Activated T-helper 1 cell treated with anti-CD3 and anti-CD28 coated beads, Interleukin-12 subunit alpha, Interleukin-12 subunit beta, Interleukin-2, Interleukin-4 antibody, amounts not matched to agents 30 ng/mL and 10 ng/mL and 1 ng/mL, durations not matched to agents 14 hours and 24 hours and 36 hours (primary cell): ENCODE results near the gene UBE2E3. TPM values are rescaled to one million over a fixed set of nuclear protein-coding genes. Genes with fewer than 3 reads are reported as not detected.

Experiments used
- DNase-seq: peaks from one replicate; pipeline ENCODE4 v3.0.0; 2021; ENCODE audit warnings: low spot score
- H3K27ac Mint-ChIP-seq: one replicate; pipeline ENCODE4 v1.8.0; 2021; ENCODE audit warnings: mild to moderate bottlenecking, mixed read lengths
- H3K27me3 Mint-ChIP-seq: one replicate; pipeline ENCODE4 v1.8.0; 2022; ENCODE audit warnings: mild to moderate bottlenecking, moderate library complexity, mixed read lengths; ENCODE audit not compliant: insufficient read depth
- H3K36me3 Mint-ChIP-seq: one replicate; pipeline ENCODE4 v1.8.0; 2021; ENCODE audit warnings: low read depth, mixed read lengths
- H3K4me1 Mint-ChIP-seq: one replicate; pipeline ENCODE4 v1.8.0; 2021; ENCODE audit warnings: low read depth, mixed read lengths
- H3K4me3 Mint-ChIP-seq: one replicate; pipeline ENCODE4 v1.8.0; 2021; ENCODE audit warnings: mild to moderate bottlenecking, moderate library complexity, mixed read lengths
- H3K9me3 Mint-ChIP-seq: one replicate; pipeline ENCODE4 v1.8.0; 2021; ENCODE audit warnings: mixed read lengths
- intact Hi-C: fragments of 100-400 bp; cut with micrococcal nuclease; formaldehyde crosslinking; loops from one replicate; pipeline ENCODE4 v1.15.1; 2024
- total RNA-seq: library from RNA; stranded (reverse); gene quantifications from 2 replicates; pipeline ENCODE4 v1.2.3, GENCODE V29; 2022

UBE2E3 gene
- total RNA-seq, 1 donor from 2014 or later, result 49.8 TPM

- intact Hi-C loops, result loop anchor here (1.0 to 2.0 kb wide), 8 partner anchors 16 to 684 kb away; partner anchors contain the start of gene UBE2E3
- Mint-ChIP-seq H3K36me3 (peaks cover 16% of the 10 kb centered on the region), H3K9me3 (peaks cover 13% of the 10 kb centered on the region), H3K27ac (peak overlapping the region; percentile 85), H3K27me3 (no peaks in the 10 kb centered on the region), H3K4me3 (no peak overlapping the region), H3K4me1 (peaks cover 66% of the 10 kb centered on the region)
- DNase-seq, result no peak
Observed at GRCh38 chr2:181107628-181107945, 127.2 kb downstream of the UBE2E3 start.

- no peak for DNase-seq
- peaks cover 14% of the 10 kb centered on the region for H3K36me3 Mint-ChIP-seq
Observed at GRCh38 chr2:181111059-181111458, 130.7 kb downstream of the UBE2E3 start.

GRCh38 chr2:181112916-181113315, 132.5 kb downstream of the UBE2E3 start:
- Mint-ChIP-seq H3K4me1 (peaks cover 44% of the 10 kb centered on the region), H3K9me3 (peaks cover 17% of the 10 kb centered on the region), H3K27ac (peak overlapping the region; percentile 12), H3K27me3 (no peaks in the 10 kb centered on the region), H3K36me3 (peaks cover 12% of the 10 kb centered on the region), H3K4me3 (no peak overlapping the region)
- intact Hi-C loops, result no loop called here
- DNase-seq, result no peak

More at GRCh38 chr2:181111059-181111458, 130.7 kb downstream of the UBE2E3 start:
- H3K9me3 Mint-ChIP-seq, result peaks cover 13% of the 10 kb centered on the region
- peaks cover 57% of the 10 kb centered on the region for H3K4me1 Mint-ChIP-seq
- no peaks in the 10 kb centered on the region for H3K27me3 Mint-ChIP-seq
- intact Hi-C loops, result no loop called here
- H3K27ac Mint-ChIP-seq, result no peak overlapping the region
- no peak overlapping the region for H3K4me3 Mint-ChIP-seq
